NT2/D1 (cell line): Measurements from ENCODE around the gene SESTD1.

Experiments used
- SUZ12 ChIP-seq: IDR thresholded peaks from 2 replicates; pipeline ENCODE4 v1.6.1; 2011; ENCODE audit not compliant: insufficient read length, insufficient read depth; ENCODE audit errors: extremely low read depth
- YY1 ChIP-seq: IDR thresholded peaks from 2 replicates; pipeline ENCODE4 v1.6.1; 2011; ENCODE audit not compliant: insufficient read length, insufficient read depth
- ZNF274 ChIP-seq: IDR thresholded peaks from 2 replicates; pipeline ENCODE4 v1.6.1; 2011; ENCODE audit warnings: mild to moderate bottlenecking, low read depth, low read length

DNA sequence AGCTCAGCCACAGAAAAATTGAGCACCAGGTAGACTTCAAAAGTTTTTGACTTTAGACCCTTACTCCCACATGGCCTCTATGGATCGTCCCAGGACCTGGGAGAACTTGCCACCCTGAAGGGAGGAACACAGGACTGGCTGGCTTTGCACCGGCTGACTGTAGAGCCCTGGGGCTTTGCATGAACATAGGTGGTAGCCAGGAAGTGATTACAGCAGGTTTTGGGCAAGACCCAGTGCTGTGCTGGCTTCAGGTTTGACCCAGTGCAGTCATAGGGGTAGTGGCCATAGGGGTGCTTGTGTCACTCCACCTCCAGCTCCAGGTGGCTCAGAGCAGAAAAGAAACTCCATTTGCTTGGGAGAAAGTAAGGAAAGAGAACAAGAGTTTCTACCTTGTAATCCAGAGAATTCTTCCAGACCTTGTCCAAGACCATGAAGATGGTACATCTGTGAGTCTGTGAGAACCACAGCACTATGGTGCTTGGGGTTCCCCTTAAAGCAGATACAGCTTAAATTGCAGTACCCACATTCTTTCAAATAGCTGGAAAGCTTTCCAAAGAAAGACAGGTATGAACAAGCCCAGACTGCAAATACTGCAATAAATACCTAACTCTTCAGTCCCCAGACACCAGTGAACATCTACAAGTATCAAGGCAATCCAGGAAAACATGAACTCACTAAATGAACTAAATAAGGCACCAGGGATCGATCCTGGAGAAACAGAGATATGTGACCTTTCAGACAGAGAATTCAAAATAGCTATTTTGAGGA is 13.0 kb upstream of the SESTD1 start:
- no peak for TF ChIP-seq SUZ12
- TF ChIP-seq ZNF274 = no peak
- no peak for TF ChIP-seq YY1
